Activated effector memory CD4-positive, alpha-beta T cell treated with anti-CD3 and anti-CD28 coated beads, Interleukin-2, amount 50 U/mL, for 16 hours (primary cell): Measurements from ENCODE around the gene WDR45B.
"Not testable (repeated sequence)": the region's sequence is repeated elsewhere in the genome, so short reads cannot be mapped to it uniquely, and the experiment has no call there.

ENCODE experiments used
- DNase-seq: peaks from one replicate; pipeline ENCODE4 v3.0.0-alpha.2; 2020

Gene WDR45B

GRCh38 chr17:82598256-82599119 is 49.8 kb downstream of the WDR45B start:
- DNase-seq: no peak

DNA sequence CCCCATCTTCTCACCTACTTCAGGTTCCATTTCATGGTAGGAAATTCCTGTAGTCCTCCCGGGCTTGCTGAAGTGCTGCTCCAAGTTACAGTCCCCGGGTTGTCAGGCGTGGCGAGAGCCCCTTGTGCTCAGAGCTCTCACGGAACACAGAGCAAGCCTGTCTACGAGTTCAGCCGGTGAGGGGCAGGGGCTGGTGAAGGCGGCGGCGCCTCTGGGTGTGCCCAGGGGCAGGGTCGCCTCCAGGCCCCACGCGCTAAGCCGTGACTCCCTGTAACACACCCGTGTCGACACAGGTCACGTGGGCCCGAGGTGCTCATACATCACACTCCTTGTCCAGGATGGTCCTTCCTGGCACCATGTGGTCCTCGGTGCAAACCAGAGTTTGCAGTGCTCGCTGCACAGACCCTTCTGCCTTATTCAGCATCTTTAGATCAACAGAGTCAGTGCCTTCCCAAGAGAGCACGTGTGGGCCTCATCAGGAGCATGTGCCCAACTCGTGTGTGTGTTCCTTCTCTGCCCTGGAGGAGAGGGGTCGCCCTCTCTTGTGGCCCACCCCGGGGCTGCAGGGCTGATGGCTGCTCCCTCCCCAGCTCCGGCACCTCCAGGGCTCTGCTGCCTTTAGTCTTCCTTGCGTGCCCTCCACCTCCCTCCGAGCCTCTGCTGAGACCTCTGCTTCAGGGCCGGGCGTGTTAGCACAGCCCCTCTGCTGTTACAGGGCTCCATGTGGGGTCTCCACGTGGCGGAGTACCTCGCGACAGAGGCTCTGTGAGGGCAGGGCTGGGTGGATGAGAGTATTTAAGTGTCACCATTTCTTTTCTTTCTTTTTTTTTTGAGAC is 51.2 kb downstream of the WDR45B start:
- DNase-seq: no peak

DNA sequence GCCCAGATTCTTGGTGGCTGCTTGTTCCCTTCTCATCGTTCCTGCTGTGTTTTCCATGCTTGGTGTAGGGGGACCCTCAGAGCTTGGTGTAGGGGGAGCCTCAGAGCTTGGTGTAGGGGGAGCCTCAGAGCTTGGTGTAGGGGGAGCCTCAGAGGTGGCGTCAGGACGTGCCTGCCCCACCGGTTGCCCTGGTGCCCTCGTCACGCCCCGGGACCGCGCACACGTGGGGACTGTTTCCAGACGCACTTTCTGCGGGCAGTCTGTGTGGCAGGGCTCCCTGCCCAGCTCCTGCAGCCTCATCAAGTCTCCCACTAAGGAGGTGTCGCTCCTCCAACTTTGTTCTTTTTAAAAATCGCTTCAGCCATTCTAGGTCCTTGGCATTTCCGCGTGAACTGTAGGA is 51.9 kb downstream of the WDR45B start:
- DNase-seq: no peak

DNA sequence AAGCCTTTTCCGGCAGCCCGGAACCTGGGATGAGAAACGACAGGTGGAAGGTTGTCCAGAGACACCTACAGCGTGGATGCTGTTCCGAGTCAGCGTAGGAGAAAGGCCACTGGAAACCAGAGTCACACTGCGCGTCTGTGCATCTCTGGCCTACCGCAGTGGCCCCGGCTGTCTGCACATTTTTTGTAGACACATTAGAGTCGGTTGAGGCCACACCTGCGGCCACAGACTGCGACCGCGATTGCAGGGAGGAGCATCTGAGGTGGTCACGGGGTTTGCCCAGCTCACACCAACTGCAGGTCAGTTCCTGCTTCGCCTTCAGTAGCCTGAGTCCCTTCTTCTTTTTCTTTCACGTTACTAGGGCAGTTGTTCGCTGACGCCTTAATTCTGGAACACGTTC is 52.4 kb downstream of the WDR45B start:
- DNase-seq: no peak

DNA sequence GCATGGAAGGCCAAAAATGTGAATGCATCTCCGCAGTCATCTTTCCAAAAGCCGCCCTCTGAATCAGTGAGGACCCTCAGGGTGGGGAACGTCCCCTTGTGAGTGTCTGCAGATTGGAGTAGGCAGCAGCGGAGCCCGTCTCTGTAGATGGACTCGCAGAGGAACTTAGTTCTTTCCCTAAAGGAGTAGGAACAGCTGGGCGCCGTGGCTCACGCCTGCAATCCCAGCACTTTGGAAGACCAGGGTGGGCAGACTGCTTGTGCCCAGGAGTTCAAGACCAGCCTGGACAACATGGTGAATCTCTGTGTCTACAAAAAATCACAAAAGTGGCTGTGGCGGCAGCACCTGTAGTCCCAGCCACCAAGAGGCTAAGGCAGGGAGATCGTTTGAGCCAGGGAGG is 53.7 kb downstream of the WDR45B start:
- DNase-seq: no peak

- no peak for DNase-seq
Measured at GRCh38 chr17:82593590-82594087, 54.6 kb downstream of the WDR45B start.

DNA sequence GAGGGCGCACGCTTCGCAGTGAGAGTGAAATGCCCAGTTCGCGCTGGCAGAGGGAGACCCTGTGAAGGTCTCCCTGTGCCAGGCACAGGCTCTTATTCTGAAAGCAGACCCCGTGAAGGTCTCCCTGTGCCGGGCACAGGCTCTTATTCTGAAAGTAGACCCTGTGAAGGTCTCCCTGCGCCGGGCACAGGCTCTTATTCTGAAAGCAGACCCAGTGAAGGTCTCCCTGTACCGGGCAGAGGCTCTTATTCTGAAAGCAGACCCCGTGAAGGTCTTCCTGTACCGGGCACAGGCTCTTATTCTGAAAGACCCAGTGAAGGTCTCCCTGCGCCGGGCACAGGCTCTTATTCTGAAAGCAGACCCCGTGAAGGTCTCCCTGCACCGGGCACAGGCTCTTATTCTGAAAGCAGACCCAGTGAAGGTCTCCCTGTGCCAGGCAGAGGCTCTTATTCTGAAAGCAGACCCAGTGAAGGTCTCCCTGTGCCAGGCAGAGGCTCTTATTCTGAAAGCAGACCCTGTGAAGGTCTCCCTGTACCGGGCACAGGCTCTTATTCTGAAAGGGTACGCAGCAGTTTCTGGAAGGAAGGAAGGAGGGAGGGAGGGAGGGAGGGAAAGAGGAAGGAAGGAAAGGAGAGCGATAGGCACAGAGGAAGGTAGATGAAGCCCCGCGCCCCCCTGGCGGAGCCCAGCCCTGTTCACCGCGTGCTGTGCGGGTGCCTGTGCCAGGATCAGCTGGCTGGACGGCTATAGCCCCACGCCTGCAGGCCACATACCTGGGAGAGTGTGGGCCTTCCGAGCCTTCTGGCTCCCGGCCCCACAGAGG is 55.3 kb downstream of the WDR45B start:
- DNase-seq: peak; percentile 83

- DNase-seq: no peak
Measured at GRCh38 chr17:82592289-82592766, 55.9 kb downstream of the WDR45B start.

DNA sequence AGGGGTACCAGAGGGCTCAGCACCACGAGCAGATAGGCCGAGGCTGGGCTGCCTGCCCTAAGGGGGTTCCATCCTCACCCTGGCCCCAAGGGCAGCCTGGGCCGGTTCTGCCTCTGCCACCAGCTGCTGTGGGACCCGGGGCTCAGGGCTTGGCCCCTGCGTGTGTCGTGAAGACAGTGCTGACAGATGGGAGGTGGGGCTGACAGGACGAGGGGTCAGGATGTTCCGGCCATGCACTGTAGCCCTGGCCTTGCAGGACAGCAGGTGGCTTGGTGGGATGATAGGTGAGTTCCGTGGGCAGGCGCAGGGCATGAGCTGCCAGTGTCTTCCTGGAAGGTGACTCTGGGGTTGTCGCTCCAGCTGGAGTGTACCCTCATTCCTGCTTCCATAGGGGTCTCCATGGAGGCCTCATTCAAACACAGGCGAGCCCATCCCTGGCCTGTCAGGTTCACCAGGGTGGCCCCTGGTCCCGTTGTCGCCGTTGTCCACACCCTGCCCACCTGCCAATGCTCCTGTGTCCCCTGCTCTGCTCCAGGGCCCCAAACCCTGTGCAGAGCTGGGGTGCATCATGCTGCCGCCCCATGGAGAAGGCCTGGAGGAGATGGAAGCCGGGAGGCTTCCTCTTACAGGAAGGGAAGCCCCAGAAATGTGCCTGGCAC is 57.2 kb downstream of the WDR45B start:
- DNase-seq: no peak

GRCh38 chr17:82590216-82590615 is 58.0 kb downstream of the WDR45B start:
- no peak for DNase-seq

DNA sequence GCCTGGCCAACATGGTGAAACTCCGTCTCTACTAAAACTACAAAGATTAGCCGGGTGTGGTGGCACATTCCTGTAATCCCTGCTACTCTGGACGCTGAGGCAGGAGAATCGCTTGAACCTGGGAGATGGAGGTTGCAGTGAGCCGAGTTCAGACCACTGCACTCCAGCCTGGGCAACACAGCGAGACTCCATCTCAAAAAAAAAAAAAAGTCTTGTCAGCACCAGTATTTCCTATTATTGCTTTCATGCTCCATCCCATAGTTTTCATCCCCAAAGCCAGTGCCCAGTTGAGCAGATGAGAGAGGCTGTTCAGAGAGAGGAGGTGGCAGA is 58.4 kb downstream of the WDR45B start:
- no peak for DNase-seq

DNA sequence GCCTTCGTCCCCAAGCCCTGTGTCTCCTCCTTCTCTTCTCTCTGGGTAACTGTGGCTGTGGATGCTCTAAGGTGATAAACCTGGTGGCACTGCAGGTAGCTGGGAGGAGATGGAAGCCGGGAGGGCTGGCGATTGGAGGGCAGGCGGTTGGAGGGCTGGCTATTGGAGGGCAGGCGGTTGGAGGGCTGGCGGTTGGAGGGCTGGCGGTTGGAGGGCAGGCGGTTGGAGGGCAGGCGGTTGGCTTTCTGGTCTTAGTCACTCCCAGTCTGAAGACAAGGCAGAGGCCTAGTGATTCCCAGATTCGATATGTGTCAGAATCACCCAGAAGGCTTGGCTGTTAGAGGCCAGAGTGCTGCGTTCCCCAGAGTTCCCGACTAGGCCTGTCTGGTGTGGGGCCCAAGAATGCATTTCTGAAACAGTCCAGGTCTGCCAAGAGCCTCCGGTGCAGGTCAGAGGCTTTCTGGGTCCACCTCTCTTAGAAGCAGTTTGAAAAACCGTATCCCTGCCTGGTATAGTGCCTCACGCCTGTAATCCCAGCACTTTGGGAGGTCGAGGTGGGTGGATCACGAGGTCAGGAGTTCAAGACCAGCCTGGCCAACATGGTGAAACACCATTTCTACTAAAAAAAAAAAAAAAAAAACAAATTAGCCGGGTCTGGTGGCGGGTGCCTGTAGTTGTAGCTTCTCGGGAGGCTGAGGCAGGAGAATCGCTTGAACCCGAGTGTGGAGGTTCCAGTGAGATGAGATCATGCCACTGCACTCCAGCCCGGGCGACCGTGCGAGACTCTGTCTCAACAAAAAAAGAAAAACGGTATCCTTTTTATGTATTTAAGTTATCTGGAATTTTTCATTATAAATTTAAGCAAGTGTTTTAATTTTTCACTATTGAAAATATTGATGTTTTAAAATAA is 59.7 kb downstream of the WDR45B start:
- DNase-seq: no peak

GRCh38 chr17:82587234-82588086 is 60.8 kb downstream of the WDR45B start:
- no peak for DNase-seq

DNA sequence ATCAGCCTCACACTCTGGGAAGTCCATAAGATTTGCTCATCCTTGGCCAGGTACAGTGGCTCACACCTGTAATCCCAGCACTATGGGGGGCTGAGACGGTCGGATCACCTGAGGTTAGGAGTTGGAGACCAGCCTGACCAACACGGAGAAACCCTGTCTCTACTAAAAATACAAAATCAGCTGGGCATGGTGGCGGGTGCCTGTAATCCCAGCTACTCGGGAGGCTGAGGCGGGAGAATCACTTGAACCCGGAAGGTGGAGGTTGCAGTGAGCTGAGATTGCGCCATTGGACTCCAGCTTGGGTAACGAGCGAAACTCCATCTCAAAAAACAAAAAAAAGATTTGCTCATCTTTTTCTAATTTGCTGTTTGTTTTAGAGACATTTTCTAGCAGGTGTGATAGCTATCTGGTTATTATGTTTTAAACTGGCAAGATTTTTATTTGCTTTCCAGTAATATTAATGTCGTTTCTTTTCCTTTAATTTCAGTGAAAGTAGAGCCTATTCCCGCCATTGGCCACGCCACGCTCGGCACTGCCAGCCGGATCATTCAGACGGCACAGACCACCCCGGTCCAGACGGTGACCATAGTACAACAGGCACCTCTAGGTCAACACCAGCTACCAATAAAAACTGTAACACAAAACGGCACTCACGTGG is 61.5 kb downstream of the WDR45B start:
- DNase-seq: no peak

- DNase-seq: not testable (repeated sequence)
Measured at GRCh38 chr17:82585935-82586575, 62.2 kb downstream of the WDR45B start.

GRCh38 chr17:82583720-82584234 is 64.5 kb downstream of the WDR45B start:
- peak; percentile 69 for DNase-seq

- DNase-seq: no peak
Measured at GRCh38 chr17:82582709-82583108, 65.5 kb downstream of the WDR45B start.

- no peak for DNase-seq
Measured at GRCh38 chr17:82582213-82582612, 66.0 kb downstream of the WDR45B start.

DNA sequence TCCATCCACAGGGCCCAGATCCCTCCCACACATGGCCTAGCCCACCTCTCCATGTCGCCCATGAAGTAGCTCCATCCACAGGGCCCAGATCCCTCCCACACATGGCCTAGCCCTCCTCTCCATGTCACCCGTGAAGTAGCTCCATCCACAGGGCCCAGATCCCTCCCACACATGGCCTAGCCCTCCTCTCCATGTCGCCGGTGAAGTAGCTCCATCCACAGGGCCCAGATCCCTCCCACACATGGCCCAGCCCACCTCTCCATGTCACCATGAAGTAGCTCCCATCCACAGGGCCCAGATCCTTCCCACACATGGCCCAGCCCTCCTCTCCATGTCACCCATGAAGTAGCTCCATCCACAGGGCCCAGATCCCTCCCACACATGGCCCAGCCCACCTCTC is 68.3 kb downstream of the WDR45B start:
- DNase-seq: not testable (repeated sequence)
